GM19099 (cell line): ENCODE data around the gene SHMT1.

Experiments used
- POLR2A ChIP-seq: IDR thresholded peaks from 3 replicates; pipeline ENCODE4 v1.6.1; 2011; ENCODE audit warnings: low read depth; ENCODE audit not compliant: insufficient read length; ENCODE audit errors: extremely low read depth

The SHMT1 gene

DNA sequence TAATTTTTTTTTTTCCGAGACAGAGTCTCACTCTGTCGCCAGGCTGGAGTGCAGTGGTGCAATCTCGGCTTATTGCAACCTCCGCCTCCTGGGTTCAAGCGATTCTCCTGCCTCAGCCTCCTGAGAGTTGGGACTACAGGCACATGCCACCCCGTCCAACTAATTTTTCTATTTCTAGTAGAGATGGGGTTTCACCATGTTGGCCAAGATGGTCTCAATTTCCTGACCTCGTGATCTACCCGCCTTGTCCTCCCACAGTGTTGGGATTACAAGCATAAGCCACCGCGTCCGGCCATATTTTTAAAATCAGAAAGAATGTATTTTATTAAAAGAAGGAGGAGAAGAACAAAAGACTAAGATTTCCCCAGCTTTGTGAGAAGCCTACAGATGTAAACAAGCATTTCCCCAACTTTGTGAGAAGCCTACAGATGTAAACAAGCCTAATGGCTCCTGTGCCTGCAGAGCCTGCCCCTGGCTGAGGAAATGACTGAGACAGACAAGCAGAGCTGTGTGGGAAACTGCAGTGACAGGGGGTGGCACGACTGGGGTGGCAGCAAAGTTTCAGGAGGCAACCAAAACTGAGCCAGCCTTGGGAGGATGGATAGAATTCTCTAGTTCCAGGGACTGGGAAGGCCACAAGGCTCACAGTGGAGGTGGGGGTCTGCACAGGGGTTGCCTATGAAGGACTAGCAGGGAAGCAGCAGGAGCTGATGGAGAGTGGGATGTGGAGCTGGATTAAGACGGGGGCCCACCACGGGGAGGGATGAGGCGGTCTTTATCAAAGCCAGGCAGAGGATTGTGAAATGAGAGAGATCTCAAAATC, 71.4 kb downstream of the SHMT1 start:
- no peak for TF ChIP-seq POLR2A

DNA sequence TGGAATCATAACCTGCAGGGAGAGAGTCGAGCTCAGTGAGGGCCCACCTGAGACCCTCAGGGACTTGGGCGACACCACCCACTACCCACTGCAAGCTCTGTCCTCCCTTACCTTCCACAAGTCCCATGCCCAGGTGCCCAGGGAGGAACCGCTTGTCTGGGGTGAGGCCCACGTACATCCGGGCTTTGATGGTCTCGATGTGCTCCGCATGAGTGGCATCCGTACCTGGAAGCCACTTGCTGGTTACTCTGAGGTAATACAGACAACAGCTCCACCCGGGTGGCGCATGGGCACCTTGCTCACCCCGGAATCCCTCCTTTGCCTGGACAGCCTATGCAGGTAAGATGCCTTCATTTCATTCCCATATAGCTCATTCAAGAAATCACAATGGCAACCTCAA, 78.1 kb downstream of the SHMT1 start:
- TF ChIP-seq POLR2A: no peak

DNA sequence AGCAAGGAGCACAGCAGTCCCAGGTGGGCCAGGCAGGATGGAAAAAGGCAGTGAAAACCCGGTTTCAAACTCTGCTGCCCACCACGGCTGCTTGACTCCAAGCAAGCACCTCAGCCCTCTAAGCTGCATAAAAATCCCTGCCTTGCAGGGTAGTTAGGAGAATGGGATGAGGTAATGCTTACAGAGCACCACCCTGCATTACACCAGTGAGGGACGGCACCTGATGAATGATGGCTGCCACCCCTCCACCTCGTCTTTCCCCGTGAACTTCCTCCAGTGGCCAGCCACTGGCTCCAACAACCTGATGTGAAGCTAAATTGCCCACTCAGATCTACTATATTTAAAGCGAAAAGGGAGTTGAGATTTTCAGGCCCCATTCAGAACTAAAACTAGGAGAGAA, 81.6 kb downstream of the SHMT1 start:
- no peak for TF ChIP-seq POLR2A

DNA sequence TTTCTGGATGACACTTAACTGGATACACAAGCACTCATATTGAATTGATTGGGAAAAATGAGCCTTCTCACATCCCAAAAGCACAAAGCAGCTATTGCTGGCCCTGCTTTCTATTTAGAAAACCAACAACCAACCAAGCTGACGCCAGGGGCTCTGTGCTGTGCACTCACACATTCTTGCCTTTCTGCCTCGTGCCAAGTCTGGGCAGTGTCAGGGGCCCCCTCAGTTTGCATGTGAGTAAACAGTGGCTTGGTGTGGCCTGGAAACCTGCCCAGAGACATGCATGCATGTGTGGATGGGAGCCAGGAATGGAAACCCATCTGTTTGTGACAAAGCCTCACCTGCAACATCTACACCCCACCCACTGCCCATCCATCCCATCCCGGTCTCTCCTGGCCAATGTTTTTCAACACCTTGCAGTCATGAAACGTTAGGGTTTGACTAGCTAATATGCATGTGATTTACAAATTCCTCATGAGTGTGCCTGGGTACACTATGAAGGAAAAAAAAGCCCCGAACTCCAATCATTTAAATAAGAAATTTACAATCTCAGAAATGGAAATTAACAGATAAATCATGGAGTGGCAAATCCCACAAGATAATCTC, 82.5 kb downstream of the SHMT1 start:
- TF ChIP-seq POLR2A: no peak

DNA sequence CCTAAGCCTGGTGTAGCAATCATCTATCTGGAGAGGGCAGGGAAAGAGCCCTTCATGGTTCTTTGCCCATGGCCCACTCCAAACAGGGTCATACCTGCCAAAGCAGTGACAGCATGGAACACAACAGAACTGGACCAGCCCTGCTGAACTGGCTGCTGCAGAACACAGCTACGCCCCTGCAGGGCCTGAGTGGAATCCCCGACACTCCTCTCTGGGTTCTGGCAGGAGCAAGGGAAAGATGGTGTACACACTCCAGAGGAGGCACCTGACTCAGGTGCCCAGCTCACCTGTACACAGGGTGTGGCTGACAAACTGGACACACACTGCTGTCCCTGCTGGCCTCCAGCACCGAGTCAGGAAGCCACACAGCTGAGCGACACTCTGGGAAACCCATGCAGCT, 83.1 kb downstream of the SHMT1 start:
- no peak for TF ChIP-seq POLR2A

DNA sequence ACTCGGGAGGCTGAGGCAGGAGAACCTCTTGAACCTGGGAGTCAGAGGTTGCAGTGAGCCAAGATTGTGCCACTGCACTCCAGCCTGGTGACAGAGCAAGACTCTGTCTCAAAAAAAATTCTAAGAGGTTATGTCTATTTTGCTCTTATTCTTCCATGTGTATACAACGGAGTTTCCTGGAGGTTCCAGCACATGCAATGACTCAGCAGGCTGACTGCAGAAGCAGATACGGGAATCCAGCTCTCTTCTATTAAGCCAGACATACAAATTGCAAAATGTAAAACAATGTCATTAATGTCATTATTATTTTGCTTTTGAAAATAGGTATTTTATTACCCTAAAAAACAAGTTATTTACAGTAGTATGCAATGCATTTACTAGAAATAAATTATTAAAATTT, 84.5 kb downstream of the SHMT1 start:
- TF ChIP-seq POLR2A: no peak
